ENCODE results near the gene PALM2AKAP2.

DNA sequence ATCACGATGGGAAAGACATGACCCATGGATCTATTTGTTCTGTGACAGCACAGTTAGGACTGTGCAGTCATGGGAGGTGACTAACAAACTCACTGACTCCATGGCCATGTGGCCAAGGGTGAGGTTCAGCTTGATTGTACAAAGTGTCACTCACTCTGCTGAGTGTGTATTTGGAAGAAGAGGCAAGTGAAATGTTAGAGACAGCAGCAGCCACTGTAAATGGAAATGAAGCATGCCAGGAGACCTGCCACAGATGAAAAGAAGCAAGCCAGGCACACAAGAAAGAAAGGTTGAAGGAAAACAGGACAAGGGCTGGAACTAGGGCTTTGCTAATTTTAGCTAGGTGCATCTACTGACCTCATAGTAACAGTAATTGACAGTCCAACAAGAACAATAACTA, 42.7 kb upstream of the PALM2AKAP2 start:
- TF ChIP-seq, protein P1, sequence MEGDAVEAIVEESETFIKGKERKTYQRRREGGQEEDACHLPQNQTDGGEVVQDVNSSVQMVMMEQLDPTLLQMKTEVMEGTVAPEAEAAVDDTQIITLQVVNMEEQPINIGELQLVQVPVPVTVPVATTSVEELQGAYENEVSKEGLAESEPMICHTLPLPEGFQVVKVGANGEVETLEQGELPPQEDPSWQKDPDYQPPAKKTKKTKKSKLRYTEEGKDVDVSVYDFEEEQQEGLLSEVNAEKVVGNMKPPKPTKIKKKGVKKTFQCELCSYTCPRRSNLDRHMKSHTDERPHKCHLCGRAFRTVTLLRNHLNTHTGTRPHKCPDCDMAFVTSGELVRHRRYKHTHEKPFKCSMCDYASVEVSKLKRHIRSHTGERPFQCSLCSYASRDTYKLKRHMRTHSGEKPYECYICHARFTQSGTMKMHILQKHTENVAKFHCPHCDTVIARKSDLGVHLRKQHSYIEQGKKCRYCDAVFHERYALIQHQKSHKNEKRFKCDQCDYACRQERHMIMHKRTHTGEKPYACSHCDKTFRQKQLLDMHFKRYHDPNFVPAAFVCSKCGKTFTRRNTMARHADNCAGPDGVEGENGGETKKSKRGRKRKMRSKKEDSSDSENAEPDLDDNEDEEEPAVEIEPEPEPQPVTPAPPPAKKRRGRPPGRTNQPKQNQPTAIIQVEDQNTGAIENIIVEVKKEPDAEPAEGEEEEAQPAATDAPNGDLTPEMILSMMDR (IDR thresholded peaks at IDR 0.05; ENCODE audit: low read length) = no peak
- no peak for TF ChIP-seq EZH2 (IDR thresholded peaks at IDR 0.05; ENCODE audit: borderline replicate concordance, low read length)

Data from OCI-LY1 (cell line).